LNCaP clone FGC (cell line): ENCODE data around the gene GTPBP1.
A peak's percentile ranks its signal among the peaks of the same experiment; 100 is the strongest.

Experiments used
- DNase-seq: peaks from one replicate; pipeline ENCODE4 v3.0.0-alpha.2; 2011; ENCODE audit warnings: low read depth
- H3K4me3 ChIP-seq: 2 replicates; pipeline ENCODE4 v1.5.1; 2011; ENCODE audit warnings: mild to moderate bottlenecking, low read depth, low read length, control low read depth
- CTCF ChIP-seq: IDR thresholded peaks from 2 replicates; pipeline ENCODE4 v1.5.1; 2012; ENCODE audit warnings: mild to moderate bottlenecking; ENCODE audit not compliant: control insufficient read depth, insufficient read depth; ENCODE audit errors: extremely low read depth

The GTPBP1 gene

GRCh38 chr22:38697425-38698089 is 8.2 kb upstream of the GTPBP1 start:
- no peak for TF ChIP-seq CTCF
- DNase-seq = no peak
- no peak overlapping the region for H3K4me3 ChIP-seq

GRCh38 chr22:38698407-38699094 is 7.2 kb upstream of the GTPBP1 start:
- H3K4me3 ChIP-seq = no peak overlapping the region
- TF ChIP-seq CTCF = no peak
- no peak for DNase-seq

- DNase-seq = no peak
- no peak for TF ChIP-seq CTCF
- H3K4me3 ChIP-seq = peak overlapping the region; percentile 77
These were observed 6.6 kb upstream of the GTPBP1 start for GRCh38 chr22:38699143-38699542.

GRCh38 chr22:38699784-38700183 is 6.0 kb upstream of the GTPBP1 start:
- no peak for TF ChIP-seq CTCF
- H3K4me3 ChIP-seq = peak overlapping the region; percentile 77
- no peak for DNase-seq

GRCh38 chr22:38700270-38700788 is 5.4 kb upstream of the GTPBP1 start:
- DNase-seq = no peak
- H3K4me3 ChIP-seq = peak overlapping the region; percentile 77
- no peak for TF ChIP-seq CTCF

- no peak for TF ChIP-seq CTCF
- peak within 1 kb of the TSS; percentile 77 for H3K4me3 ChIP-seq
- peak; percentile 47 for DNase-seq
These were observed 4.7 kb upstream of the GTPBP1 start, which contains the start of gene JOSD1 for GRCh38 chr22:38700789-38701628. Gene JOSD1 (minus strand): TSS chr22:38700943. CDS start chr22:38699987, 956 bp downstream.
